NCI-H2107 treated with DMSO at 0.1 percent for 48 hours (cell line): Measurements from ENCODE around the gene AGT.

Experiments
- DNase-seq: peaks from one replicate; lab custom pipeline; 2025; ENCODE audit not compliant: unreplicated experiment; lab: John Stamatoyannopoulos, UW

Gene AGT

DNA sequence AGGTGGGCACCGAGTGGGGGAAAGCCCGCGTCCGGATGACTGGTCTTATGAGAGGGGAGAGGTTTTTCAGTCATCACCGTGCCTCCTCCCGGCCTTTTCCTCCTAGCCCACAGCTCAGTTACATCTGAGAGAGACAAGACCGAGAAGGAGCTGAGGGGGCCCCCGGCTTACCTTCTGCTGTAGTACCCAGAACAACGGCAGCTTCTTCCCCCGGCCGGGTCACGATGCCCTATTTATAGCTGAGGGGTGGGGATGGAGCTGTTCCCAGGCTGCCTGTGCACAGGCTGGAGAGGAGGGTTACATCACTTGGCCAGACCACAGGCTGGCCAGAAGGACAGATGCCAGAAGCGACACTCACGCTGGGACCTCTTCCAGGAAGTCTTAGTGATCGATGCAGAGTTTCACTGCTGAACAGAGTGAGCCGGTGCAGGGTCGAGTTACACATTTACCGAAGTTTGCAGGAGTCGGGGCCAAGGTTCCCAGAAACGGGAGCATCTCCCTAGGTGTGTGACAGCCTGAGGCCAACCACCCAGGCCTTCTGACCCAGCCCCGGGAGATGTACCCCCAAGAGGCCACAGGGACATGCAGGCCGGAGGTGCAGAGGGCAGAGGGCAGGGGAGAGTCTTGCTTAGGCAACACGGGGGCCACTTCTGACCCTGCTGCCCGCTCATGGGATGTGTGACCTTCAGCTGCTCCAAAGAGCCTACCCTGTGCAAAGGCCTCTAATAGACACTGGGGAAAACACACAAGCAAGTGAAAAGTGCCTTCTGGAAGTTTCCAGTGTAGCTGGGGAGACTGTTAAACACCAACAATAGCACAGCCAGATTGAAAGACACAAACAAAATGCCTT is at the start of gene AGT:
TSS of gene AGT (minus strand) at position 208 of the 850 bp plus-strand sequence. CDS start 3,299 bp downstream, outside the sequence.
- DNase-seq, result peak; percentile 29

DNA sequence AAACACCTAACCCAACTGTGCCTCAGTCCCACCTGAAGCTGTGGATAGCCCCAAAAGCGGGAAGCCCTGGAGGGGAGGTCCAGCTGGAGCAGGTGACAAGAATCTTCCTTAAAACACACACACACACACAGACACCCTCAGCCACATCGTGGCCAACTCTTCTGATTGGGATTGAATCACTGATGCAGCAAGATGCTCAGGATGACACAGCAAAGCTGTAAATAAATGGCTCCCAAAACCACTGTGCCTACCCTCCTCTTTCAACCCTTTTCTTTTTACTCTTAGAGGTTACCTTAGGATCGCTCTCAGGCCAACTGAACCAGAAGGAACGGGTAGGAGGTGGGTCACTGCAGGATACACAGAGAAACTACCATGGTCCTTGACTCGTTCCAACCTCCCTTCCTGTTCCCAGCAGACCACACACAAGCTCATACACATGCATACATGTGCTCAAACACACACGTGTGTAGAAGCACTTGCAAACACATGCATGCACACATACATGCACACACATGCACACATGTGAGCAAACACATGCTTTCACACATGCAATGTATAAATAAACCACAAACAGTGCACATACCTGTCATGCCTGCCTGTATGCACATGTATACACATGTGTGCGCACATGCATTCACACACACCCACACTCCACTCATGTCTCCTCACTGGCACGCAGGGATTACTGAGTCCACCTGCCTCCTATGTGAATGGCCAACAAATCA is 47.7 kb upstream of the AGT start:
- DNase-seq, result no peak

DNA sequence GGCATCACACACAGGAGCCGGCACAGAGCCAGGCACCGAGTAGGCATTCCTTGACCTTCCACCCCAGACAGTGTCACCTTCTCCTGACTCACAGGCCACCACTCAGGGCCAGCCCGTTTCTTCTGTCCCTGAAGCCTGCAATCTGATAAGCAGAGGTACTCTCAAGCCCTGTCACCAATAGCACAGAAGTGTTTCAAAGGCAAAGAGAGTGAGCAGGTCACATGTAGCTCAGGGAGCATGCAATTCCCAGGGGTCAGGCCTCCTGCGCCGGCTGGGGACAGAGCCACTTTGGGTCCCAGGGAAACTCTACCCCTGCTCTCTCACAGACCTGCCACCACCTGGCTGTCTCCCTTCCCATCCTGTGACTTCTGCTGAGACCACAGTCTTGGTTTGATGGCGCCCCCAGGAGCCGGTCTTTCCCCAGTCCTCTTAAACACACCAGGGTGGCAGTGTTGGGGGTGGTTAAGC is 46.5 kb upstream of the AGT start:
- peak; percentile 93 for DNase-seq

DNA sequence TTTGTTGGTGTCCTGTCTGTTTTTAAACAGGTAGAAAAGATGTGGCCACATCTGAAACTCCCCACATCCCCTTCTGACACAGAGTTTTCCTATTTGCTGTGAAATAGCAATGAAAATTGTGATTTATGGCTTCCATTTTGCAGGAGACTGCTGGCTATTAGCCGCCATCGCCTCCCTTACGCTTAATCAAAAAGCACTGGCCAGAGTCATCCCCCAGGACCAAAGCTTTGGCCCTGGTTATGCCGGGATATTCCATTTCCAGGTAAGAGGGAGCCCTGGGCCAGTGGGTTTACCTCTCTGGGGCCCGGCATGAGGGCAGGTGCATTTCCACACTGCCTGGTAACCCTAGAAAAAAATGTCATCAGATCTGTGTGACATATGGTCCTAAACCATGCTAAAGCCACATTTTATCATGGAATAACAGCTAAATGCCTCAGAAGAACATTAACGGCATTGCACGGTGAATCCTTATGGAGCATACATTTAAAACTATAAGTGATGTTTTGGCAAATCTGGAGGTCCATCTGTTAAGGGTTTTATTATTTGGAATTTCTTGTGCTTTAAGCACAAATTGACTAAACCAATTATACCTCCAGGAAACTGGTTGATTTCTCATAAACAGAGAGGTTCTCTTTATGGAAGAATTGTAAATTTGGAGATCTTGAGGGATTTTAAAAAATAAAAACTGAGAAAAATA is 45.6 kb upstream of the AGT start:
- DNase-seq, result no peak

DNA sequence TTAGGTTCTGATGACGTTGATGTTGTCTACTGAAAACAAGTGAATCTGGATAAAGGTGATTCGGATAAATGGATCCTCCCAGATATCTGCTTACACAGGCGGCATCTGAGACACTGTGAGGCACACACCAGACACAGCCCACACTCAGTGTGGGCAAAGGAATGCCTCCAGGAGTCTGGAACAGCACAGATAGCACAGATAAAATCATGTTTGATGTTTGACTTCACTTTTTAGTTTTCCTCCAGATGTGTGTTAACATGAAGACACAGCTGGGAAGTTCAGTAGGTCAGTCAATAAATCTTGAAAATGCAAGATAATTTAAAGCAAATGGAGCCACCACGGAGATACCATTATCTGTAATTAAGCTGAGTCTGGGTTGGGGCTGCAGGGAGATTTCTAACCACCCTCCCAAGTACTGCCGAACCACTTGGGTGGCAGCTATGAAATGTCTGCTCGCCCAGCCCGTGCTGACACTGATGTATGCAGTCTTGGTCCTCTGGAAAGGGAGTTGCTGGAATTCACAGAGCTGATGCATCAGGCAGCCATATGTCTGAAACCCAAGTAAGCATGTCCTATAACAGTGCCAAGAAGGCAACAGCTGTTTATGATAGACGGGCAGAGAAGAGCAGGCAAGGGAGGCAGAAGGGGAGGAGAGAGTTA is 44.9 kb upstream of the AGT start:
- DNase-seq, result no peak

DNA sequence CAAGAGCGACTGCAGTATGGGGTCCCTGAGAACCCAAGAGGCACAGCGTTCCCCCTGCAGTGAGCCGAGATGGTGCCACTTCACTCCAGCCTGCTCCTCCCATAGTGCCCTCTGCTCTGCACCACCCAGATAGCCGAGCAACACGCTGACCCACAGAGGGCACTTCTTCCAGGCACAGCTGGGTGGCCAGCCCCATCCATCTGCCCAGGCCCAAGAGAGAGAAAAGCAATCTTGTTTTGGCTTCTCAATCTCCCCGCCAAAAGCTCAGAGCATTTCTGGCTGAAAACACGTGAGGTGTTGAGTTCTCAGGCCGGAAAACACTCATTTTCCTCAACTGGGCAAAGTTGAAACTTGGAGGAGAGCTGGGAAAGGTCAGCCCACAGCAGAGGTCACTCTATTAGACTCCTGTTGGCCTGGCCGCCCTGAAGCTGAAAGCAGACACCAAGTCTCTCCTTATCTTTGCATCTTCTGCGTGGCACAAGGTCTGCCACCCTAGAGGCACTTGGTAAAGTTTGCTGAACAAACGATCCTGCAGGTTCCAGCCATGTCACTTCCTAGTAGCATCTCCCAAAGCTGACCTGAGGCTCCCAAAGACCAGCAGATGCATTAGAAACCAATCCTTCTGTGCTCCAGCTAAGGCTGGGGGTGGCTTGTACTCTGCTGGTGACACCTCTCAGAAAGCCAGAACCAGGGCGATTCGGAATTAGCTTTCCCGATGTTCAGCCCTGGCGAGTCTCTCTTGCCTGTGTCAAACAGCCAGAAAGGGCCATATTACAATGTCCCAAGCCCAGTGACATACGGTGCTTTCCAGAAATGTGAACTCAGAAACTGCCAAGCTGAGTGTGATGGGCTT is 44.2 kb upstream of the AGT start:
- DNase-seq, result no peak

DNA sequence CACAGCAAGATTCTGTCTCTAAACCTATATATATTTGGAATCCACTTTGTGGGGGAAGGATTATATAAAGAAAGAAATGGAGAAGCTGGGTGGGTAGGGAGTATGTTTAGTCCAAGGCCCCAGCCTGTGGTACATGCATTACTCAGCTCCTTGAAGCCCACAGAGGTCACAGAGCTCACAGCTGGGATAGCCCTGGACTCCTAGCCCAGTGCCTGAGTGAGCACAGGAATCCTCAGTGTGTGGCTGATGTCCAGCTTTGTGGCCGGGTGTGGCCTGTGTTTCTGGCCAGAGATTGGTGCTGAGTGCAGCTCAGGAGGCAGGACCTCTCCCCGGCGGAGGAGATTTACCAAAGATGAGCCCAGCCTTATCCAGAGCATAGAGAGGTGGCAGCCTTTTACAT is 40.9 kb upstream of the AGT start:
- DNase-seq, result no peak

DNA sequence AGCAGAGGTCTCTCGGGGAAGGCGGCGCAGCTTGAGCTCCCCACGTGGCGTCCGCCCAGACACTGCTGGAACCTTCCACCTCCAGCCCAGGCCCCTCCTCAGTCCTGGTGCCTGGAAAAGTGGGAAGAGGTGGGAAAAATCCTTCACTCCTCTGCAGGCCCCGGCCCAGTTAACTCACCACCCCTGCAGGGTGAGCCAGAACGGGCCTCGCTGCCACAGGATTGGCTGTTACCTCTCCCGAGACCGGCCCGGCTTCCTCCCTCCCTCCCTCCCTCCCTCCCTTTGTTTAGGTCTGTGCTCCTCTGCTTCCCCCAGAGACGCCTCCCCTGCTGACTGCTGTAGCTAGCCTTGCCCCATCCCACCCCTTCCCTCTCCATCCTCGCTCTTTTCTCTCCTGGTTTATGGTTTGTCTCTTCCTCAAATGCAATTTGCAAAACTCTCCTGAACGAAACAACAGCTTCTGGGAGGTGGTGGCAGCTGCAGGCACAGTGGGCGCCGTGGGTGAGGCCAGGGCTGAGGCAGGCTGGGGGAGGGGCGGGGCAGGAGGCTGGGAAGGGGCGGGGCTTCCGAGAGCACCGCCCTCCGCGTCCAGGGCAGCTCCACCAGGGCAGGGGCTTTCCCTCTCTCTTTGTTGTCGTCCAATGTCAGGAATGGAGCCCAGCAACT is 39.8 kb upstream of the AGT start:
- peak; percentile 95 for DNase-seq

DNA sequence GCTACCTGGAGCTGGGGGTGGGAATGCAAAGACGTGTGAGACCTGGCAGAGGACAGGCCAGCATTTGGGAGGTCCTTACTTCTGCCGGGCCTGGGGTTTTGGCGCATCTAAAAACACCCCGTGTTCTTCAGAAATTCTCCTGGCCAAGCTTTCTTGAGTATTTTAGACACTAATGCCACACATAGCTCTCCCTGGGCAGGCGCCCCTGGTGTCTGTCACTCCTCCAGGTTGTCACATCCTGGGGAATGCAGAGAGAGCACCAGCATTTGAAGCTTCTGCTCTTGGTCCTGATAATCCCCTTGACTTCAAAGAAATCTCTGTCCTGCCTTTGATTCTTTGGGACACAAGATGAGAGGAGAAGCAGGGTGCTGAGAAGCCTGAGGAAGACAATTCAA is 39.3 kb upstream of the AGT start:
- DNase-seq, result no peak

DNA sequence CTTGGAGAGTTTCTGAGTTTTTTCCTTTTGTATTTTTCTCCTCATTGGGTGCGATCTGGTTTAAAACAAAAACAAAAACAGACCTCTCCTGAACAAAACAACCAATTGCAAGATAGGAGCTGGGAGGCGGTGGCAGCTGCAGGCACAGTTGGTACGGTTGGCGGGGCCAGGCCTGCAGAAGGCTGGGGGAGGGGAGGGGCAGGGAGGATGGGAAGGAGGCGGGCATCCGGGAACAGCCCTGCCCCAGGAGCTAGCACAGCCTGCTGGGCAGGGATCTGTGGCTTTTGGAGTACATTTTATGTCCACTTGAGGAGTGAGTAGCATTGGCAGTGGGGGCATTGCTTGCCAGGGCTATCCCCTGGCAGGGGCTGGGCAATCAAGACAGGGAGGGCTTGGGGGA is 38.5 kb upstream of the AGT start:
- peak; percentile 96 for DNase-seq

DNA sequence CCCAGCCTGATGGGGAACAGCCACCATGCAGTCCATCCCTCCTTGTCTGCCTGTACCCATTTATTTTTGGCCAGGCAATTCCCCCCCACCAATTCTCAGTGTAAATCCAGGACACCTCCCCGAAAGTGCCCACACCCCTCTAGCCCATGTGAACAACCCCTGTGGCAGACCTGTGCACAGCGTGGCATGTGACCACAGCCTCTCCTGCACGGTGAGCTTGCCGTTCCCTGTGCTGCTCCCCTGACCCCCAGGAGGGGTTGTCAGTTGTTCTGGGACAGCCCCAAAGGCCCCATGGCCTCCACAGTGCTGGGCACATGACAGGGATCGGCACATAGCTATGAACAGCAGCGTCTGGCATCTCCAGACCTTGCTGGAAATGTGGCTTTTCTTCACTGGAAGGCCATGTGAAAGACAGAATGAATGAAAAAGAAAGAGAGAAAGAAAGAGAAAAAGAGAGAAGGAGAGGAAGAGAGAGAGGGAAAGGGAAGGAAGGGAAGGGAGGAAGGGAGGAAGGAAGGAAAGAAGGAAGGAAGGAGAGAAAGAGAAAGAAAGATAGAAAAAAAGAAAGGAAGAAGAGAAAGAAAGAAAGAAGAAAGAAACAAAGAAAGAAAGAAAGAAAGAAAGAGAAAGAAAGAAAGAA is 37.2 kb upstream of the AGT start:
- no peak for DNase-seq

DNA sequence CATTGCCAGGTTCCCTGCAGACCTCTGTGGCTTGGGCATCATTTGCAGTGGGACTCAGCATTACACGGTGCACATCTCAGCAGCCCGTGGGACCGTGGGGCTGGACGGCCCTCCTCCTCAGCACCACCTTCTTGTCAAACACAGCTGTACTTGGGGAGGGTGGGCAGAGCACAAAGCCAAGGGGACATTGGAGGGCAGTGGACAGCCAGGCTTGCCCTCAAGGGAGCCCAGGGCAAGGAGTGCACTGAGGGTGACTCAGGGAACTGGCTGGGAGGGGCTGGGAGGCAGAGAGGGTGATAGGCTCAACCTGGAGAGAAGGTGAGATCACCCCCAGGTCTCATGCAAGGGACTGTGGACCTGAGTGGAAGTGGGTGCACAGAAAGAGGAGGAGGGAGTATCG is 36.7 kb upstream of the AGT start:
- DNase-seq, result no peak

DNA sequence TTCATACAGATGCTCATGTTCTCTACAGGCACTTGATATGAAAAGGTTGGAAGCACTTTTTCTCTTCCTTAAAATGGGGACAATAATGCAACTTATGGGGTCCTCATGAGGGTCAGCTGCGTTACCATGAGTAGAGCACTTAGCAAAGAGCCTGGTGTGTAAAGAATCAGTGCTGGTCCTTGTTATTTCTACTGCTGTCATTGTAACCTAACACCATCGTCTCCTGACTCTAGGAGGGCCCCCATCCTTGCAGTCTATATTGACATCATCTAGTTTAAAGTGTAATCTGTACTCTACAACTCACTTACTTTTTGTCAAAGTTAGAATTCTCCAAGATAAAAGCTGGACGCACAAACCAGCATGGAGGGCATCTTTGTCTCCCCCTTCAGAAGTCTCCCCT is 35.7 kb upstream of the AGT start:
- DNase-seq, result peak; percentile 42

DNA sequence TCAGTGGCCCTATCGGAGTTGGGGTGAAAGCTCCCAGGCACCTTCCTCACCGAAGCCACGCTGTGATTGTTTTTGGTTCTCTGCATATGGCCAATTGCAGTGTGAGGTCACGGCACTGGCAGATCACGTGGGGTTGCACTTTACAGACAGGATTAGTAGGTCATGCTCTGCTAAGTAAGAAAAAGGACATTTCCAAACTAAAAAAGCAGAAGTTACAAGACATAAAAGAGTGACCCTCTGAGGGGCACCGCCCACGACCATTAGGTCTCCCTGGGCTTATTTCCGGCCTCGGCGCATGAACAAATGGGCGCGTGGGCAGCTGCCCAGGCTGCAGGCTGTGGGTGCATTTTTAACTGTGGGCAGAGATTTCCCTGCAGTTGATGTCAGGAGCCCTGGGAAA is 35.2 kb upstream of the AGT start:
- DNase-seq, result no peak

DNA sequence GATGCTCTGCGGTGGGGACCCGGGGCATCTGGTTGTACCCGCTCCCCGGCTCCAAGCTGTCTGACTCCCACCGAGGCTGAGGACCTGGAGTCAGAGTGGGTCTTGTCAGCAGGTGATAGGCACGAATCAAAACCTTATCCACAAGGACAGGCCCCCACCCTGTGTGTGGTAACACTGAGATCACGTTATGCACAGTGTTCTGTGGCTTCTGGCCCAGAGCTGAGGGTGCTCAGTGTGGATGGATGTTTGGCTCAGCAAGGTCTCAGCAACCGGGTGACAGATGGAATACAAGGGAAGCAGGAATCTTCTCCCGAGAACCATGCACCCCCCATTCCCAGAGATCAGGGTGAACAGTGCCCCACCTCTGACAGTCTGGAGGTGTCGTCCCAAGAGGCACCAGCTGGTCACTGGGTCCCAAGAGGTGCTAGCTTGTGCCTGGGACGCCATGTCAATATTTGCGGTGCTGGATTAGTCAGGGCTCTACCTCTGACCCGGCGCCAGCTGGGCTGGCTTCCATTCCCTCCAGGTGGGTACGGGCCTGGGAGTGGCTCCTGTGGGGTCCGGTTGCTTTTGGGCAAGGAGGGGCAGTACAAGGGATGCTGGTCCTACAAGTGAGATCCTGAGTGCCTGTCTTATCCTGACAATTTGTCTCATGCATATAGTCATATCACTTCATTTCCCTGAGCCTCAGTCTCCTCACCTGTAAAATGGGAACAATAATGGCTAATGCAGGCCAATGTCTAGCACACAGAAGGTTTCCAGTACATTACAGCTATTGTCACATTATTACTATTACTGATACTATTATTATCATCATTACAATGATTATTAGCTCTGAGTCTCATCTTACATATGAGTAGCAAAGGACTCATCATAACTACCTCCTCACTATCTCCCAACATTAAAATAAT is 34.2 kb upstream of the AGT start:
- DNase-seq, result no peak

DNA sequence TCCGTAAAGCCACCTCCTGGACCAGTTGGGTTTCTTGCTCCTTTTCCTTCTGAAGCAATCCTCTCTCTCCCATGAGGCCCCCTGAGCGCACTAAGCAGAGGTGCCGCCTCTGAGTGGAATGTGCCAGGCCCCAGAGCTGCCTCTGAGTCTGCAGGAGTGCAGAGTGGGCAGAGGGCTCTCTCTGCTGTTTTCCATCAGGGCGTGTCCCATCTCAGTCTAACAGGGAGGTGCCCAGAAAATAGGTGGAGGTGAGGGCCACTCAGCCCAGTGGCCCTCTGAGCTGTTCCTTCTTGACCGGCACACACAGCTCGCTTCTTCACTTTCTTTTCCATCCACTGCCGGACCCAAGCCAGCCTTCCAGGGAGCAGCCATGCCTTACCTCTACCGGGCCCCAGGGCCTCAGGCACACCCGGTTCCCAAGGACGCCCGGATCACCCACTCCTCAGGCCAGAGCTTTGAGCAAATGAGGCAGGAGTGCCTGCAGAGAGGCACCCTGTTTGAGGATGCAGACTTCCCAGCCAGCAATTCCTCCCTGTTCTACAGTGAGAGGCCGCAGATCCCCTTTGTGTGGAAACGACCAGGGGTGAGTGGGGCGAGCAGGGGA is 33.3 kb upstream of the AGT start, which contains the start of gene CAPN9:
TSS of gene CAPN9 (plus strand) at position 262 of the 604 bp plus-strand sequence. CDS start at position 371, 109 bp downstream.
- no peak for DNase-seq

DNA sequence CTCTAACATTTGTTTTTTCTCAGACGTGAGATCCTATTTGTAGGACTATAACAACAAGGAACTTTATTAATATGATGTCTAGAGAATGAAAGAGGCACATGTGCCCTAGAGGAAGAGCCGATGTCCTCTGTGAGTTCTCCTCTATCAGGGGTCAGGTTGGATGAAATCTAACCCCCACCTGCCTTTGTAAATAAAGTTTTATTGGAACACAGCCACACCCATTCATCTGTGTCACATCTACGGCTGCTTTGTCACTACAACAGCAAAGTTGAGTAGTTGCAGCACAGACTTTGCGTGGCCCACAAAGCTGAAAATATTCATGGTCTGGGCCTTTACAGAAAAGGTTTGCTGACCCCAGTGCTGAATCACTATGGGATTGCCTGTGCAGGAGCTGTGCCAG is 32.7 kb upstream of the AGT start:
- DNase-seq, result no peak

DNA sequence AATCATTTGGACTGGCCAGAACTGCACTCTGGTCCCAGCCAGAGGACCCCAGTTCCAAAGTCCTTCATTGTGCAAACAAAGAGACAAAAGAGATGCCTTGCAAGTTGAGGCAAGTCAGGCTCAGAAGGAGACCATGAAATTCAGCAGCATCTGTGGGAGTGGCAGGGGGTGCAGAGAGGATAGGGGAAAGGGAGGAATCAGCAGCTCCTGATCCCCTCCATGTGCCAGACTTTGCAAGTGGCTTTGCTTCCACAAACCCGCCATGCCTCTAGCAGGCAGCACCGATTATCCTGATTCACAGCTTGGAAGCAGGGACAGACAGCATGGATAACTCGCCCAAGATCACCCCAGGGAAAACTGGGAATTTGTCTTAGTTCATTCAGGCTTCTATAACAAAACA is 31.1 kb upstream of the AGT start:
- no peak for DNase-seq
